ENCODE results near the gene ABCG2.

The ABCG2 gene

GRCh38 chr4:88075336-88075735, 83.1 kb downstream of the ABCG2 start:
- no peak for FAIRE-seq
- DNase-seq (ENCODE audit: low spot score) = no peak

DNA sequence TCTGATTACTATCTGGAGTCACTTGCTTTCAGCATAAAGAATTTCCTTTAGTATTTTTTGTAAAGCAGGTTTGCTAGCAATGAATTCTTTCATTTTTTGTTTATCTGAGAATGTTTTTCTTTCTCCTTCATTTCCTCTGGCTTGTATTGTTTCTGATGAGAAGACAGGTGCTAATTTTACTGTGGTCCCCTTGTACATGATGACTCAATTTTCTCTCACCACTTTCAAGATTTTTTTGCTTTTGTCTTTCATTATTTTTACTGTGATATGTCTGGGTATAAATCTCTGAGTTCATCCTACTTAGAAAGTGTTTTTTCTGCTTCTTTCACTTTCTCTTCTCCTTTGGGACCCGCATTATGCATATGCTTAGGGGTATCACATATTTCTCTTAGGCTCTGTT, 88.4 kb downstream of the ABCG2 start:
- DNase-seq (ENCODE audit: low spot score) = no peak
- no peak for FAIRE-seq

DNA sequence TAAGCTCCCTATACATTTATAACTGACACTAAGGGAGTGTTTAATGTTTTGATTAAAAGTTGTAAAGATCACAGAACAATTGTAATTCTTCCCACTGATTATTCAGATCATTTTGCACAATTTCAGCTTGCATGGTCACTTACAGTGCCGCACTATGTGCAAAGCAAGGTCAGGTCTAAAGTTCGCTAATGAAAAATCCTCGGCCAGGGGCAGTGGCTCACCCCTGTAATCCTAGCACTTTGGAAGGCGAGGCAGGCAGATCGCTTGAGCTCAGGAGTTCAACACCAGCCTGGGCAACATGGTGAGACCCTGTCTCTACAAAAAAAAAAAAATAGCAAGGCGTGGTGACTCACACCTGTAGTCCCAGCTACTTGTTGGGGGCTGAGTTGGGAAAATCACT, 94.0 kb downstream of the ABCG2 start:
- DNase-seq (ENCODE audit: low spot score) (no peak), FAIRE-seq (no peak)

- DNase-seq (ENCODE audit: low spot score) (no peak), FAIRE-seq (no peak)
Observed at GRCh38 chr4:88063634-88064296, 94.7 kb downstream of the ABCG2 start.

- DNase-seq (ENCODE audit: low spot score) (no peak), FAIRE-seq (no peak)
Observed at GRCh38 chr4:88062843-88063242, 95.6 kb downstream of the ABCG2 start.

DNA sequence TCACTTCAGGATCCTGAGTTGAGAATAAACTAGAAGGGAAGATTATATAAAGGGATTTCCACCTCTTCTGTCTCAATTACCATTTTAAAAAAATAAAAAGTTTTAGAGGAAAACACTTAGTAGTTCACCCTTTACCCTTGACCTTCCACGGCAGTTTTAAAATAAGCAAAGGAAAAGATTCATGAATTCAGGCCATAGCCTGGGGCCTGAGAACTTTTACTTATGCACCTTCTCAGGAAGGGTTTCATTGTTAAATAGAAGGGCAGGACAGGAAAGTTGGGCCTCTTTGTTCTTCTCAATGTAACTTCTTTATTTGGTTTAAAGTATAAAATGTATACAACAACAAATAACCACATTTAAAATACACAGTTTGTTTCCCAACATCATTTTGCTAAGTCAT, 96.1 kb downstream of the ABCG2 start:
- no peak for FAIRE-seq
- no peak for DNase-seq (ENCODE audit: low spot score)

GRCh38 chr4:88060431-88060830, 98.0 kb downstream of the ABCG2 start:
- FAIRE-seq = peak; percentile 20
- no peak for DNase-seq (ENCODE audit: low spot score)

DNA sequence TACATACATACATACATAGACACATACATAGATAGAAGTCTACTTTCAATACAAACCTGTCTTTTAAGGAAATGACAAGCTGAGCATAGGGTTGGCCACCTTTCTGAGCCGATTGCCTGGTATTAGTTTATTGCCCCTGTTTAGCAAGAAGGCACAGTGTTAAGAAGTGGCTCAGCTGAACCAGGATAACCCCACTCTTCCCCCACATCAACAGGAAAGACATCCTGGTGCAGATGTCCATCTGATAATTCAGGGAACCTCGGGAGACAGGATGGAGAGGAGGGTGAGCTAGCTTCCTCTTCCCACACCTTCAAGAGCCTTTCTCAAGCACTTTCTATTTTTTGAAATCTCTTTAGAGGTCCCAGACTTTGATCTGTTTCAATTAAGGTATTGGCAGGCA, 98.7 kb downstream of the ABCG2 start:
- DNase-seq (ENCODE audit: low spot score) (no peak), FAIRE-seq (no peak)

DNA sequence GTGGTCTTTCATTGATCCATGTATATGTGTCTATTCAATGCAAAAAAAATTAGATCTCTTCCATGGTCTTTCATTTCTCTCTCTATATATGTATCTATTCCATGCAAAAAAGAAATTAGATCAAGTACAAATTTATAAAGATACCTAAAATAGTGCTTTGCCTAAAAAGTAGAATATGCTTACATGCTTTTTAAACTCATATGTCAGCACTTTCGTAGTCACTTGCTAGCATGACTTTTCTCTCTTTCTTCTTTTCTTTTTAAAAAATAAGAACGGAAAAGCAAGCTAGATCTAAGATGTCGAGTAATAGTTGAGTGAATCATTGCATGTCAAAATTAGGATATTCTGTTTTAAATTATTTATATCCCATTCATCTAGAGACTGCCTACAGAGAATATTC, 100.1 kb downstream of the ABCG2 start:
- DNase-seq (ENCODE audit: low spot score) = no peak
- FAIRE-seq = no peak

DNA sequence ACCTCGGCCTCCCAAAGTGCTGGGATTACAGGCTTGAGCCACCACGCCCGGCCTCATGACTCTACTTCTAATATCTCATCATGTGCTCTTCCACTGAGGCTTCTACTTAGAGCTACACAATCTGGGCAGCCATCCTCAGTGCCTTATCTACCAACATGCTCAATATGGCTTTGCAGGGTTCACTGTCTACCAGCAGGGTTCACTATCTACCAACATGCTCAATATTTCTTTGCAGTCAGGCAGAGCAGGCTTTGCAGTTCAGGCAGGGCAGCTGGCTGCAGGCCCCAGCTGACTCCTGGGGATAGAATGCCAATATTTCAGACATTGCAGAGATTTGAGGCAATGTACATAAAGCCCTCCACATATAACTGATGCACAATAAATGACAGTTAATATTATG, 103.5 kb downstream of the ABCG2 start:
- no peak for FAIRE-seq
- peak; percentile 17 for DNase-seq (ENCODE audit: low spot score)

DNA sequence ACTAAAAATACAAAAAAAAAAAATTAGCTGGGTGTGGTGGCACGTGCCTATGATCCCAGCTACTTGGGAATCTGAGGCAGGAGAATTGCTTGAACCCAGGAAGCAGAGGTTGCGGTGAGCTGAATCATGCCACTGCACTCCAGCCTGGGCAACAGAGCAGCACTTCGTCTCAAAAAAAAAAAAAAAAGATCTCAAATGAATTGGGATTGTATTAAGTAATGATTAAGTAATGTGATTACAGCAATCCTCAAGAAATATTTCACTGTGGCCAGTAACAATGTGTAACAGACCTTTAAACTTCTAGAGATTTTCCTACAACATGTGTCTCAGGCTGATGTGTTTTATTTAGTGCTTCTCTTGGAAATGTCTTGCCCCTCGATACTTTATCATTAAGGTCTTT, 104.2 kb downstream of the ABCG2 start:
- FAIRE-seq = no peak
- DNase-seq (ENCODE audit: low spot score) = no peak

- DNase-seq (ENCODE audit: low spot score) (no peak), FAIRE-seq (no peak)
Observed at GRCh38 chr4:88045021-88045420, 113.4 kb downstream of the ABCG2 start.

DNA sequence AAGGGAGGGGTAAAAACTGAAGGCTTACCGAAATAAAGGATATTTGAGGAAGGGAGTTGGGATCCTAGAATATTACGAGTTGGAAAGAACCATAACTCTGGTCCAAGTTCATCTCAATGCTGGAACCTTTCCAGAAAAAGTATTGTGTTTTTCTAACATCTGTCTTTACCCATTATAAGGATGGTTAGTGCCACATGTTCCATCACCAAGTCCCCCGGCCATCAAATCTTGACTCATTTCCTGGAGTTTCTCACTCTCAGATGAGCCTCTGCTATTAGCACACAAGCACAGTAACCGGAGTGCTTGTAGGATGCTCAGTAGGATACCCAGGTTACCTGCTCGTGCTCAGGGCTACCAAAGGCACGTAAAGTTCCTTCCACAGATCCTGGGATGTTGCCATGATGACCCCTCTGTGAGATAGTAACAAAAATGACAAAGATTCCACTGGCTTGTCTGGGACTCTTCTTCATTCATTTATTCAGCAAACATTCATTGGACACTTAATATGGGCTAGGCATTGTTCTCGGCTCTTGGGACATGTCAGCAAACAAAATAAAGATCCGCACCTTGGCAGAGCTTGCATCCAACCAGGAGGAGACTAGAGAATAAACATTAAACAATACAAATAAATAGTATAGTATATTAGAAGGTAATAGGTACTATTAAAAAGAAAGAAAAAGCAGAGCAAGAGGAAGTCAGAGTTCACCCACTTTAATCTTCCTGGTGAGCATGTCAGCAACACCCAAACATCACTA, 114.7 kb downstream of the ABCG2 start:
- FAIRE-seq = no peak
- no peak for DNase-seq (ENCODE audit: low spot score)

DNA sequence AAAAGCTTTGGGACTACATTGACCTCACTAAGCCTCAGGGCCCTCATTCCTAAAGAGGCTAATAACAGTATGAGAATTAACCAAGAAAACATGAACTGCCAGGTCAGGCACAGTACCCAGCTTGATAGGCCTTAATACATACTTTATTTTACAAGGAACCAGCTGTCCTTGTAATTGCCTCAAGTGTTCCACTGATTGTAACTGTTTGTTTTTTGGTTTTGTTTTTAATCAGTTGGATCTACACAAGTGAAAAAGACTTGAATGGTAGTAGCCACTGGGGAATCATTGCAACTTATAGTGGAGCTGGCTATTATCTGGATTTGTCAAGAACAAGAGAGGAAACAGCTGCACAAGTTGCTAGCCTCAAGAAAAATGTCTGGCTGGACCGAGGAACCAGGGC, 115.4 kb downstream of the ABCG2 start:
- no peak for FAIRE-seq
- no peak for DNase-seq (ENCODE audit: low spot score)

DNA sequence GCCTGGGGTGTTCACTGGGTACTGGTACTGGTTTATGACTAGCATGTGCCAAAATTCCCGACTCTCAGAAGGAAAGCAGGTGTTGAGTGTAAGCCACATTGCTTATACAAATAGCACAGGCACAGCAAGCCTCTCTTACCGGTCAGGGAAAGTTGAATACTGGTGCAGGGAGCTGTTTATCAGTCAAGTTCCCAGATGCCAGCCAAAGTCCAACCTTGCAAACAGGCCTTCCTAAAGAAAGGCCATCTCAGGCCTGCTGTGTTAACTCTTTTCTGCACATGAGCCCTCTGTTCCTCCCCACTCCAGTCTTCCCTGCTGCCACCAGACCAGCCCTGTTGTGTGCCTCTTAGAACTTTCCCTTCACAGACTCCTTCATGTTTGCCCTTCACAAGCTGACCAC, 116.8 kb downstream of the ABCG2 start:
- no peak for DNase-seq (ENCODE audit: low spot score)

GRCh38 chr4:88040707-88041106, 117.7 kb downstream of the ABCG2 start:
- no peak for FAIRE-seq

More for the DNA sequence above, 116.8 kb downstream of the ABCG2 start:
- FAIRE-seq = no peak

More at GRCh38 chr4:88040707-88041106, 117.7 kb downstream of the ABCG2 start:
- DNase-seq (ENCODE audit: low spot score) = no peak

Data from urothelium cell line (cell line).